Neural crest cell (in vitro differentiated cells): Measurements from ENCODE around the gene PWWP2B. TPM values are rescaled to one million over a fixed set of nuclear protein-coding genes. Genes with fewer than 3 reads are reported as not detected.
"Not testable (repeated sequence)": the region's sequence is repeated elsewhere in the genome, so short reads cannot be mapped to it uniquely, and the experiment has no call there.

ENCODE experiments used
- DNase-seq: peaks from one replicate; pipeline ENCODE4 v3.0.0; 2021; ENCODE audit warnings: low read depth, mixed read lengths, low spot score
- H3K27ac Mint-ChIP-seq: one replicate; pipeline ENCODE4 v1.8.0; 2021; ENCODE audit warnings: mild to moderate bottlenecking, mixed read lengths; ENCODE audit not compliant: unreplicated experiment
- H3K27me3 Mint-ChIP-seq: 2 replicates; pipeline ENCODE4 v1.8.0; 2021; ENCODE audit warnings: low read depth, mild to moderate bottlenecking, mixed read lengths
- H3K36me3 Mint-ChIP-seq: 2 replicates; pipeline ENCODE4 v1.8.0; 2021; ENCODE audit warnings: low read depth, mild to moderate bottlenecking, mixed read lengths
- H3K4me1 Mint-ChIP-seq: 2 replicates; pipeline ENCODE4 v1.8.0; 2021; ENCODE audit warnings: mixed read lengths
- H3K4me3 Mint-ChIP-seq: one replicate; pipeline ENCODE4 v1.8.0; 2021; ENCODE audit warnings: mild to moderate bottlenecking, mixed read lengths
- H3K9me3 Mint-ChIP-seq: 2 replicates; pipeline ENCODE4 v1.8.0; 2021; ENCODE audit warnings: mixed read lengths
- total RNA-seq: library from RNA; stranded (reverse); gene quantifications from 2 replicates; pipeline ENCODE4 v1.2.1, GENCODE V29; 2021
- TF ChIP-seq, protein P1 (sequence below): fragments of 200-600 bp; sonication (generic); conservative IDR thresholded peaks from 2 replicates; pipeline ENCODE4 v1.5.0; 2021; ENCODE audit warnings: antibody characterized with exemption, mild to moderate bottlenecking

The PWWP2B gene
- total RNA-seq, 1 donor from 2014 or later, result 14.2 TPM

DNA sequence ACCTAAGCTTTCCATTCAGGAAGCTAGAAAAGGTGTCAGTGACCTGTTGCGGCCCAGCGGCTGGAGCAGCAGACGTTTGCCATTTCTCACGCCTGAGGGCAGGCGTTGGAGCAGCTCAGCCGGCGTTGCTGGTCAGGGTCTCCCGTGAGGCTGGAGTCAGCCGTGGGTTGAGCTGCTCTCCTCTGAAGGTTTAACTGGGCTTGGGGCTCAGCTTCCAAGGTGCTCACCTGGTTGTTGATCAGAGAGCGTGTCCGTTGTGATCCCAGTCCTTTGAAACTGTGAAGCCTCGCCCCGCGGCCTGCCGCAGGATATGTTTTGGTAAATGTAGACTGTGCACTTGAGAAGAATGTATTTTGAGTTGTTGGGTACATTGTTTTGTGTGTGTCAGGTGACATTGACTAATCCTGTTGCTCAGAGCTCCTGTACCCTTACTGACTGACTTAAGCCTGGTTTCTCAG lies 20.6 kb upstream of the PWWP2B start:
- H3K4me1 Mint-ChIP-seq, result peaks cover 10% of the 10 kb centered on the region
- no peak overlapping the region for H3K4me3 Mint-ChIP-seq
- no peak for DNase-seq
- TF ChIP-seq, protein P1, sequence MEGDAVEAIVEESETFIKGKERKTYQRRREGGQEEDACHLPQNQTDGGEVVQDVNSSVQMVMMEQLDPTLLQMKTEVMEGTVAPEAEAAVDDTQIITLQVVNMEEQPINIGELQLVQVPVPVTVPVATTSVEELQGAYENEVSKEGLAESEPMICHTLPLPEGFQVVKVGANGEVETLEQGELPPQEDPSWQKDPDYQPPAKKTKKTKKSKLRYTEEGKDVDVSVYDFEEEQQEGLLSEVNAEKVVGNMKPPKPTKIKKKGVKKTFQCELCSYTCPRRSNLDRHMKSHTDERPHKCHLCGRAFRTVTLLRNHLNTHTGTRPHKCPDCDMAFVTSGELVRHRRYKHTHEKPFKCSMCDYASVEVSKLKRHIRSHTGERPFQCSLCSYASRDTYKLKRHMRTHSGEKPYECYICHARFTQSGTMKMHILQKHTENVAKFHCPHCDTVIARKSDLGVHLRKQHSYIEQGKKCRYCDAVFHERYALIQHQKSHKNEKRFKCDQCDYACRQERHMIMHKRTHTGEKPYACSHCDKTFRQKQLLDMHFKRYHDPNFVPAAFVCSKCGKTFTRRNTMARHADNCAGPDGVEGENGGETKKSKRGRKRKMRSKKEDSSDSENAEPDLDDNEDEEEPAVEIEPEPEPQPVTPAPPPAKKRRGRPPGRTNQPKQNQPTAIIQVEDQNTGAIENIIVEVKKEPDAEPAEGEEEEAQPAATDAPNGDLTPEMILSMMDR, result no peak
- no peaks in the 10 kb centered on the region for H3K9me3 Mint-ChIP-seq
- H3K27ac Mint-ChIP-seq, result no peak overlapping the region
- H3K27me3 Mint-ChIP-seq, result no peaks in the 10 kb centered on the region
- H3K36me3 Mint-ChIP-seq, result peaks cover 8% of the 10 kb centered on the region

DNA sequence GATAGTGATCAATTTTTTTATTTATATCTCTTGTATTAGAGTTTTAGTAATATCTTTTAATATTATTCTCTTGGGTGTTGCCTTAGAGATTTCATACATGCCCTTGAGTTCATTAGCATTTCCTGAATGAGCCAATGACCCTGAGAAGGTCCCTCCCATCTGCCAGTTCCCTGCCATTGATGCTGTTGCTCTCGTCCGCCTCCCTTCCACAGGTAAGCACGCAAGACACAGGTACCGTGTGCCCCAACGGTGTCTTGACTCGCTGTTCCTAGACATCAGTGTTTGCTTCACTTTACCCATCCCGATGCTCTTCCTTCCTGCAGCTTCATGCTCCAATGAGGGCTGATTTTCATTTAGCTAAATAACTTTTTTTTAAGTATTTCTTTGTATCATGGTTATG lies 19.7 kb upstream of the PWWP2B start:
- H3K4me3 Mint-ChIP-seq, result no peak overlapping the region
- H3K4me1 Mint-ChIP-seq, result peaks cover 8% of the 10 kb centered on the region
- TF ChIP-seq, protein P1, result no peak
- H3K27me3 Mint-ChIP-seq, result no peaks in the 10 kb centered on the region
- H3K9me3 Mint-ChIP-seq, result no peaks in the 10 kb centered on the region
- H3K36me3 Mint-ChIP-seq, result peaks cover 8% of the 10 kb centered on the region
- DNase-seq, result no peak
- H3K27ac Mint-ChIP-seq, result no peak overlapping the region

DNA sequence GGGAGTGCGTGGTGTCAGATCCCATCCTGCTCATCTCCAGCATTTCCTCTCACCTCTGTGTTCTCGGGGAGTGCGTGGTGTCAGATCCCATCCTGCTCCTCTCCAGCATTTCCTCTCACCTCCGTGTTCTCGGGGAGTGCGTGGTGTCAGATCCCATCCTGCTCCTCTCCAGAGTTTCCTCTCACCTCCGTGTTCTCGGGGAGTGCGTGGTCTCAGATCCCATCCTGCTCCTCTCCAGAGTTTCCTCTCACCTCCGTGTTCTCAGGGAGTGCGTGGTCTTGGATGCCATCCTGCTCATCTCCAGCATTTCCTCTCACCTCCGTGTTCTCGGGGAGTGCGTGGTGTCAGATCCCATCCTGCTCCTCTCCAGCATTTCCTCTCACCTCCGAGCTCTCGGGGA lies 18.0 kb upstream of the PWWP2B start:
- H3K36me3 Mint-ChIP-seq, result peaks cover 10% of the 10 kb centered on the region
- DNase-seq, H3K9me3 Mint-ChIP-seq, H3K4me3 Mint-ChIP-seq, H3K27ac Mint-ChIP-seq, H3K27me3 Mint-ChIP-seq: not testable (repeated sequence)
- peaks cover 16% of the 10 kb centered on the region for H3K4me1 Mint-ChIP-seq

GRCh38 chr10:132380986-132381385 lies 16.0 kb upstream of the PWWP2B start:
- not testable (repeated sequence) for H3K27me3 Mint-ChIP-seq, H3K4me3 Mint-ChIP-seq, H3K9me3 Mint-ChIP-seq, DNase-seq, H3K27ac Mint-ChIP-seq, H3K36me3 Mint-ChIP-seq
- peaks cover 23% of the 10 kb centered on the region for H3K4me1 Mint-ChIP-seq

- TF ChIP-seq, protein P1, result no peak
- H3K4me1 Mint-ChIP-seq, result peaks cover 21% of the 10 kb centered on the region
- no peak overlapping the region for H3K4me3 Mint-ChIP-seq
- peaks cover 5% of the 10 kb centered on the region for H3K36me3 Mint-ChIP-seq
- H3K27ac Mint-ChIP-seq, result no peak overlapping the region
- no peaks in the 10 kb centered on the region for H3K27me3 Mint-ChIP-seq
- no peaks in the 10 kb centered on the region for H3K9me3 Mint-ChIP-seq
- DNase-seq, result no peak
These were observed 15.3 kb upstream of the PWWP2B start for GRCh38 chr10:132381741-132382140.

GRCh38 chr10:132382231-132382922 lies 14.6 kb upstream of the PWWP2B start:
- peaks cover 21% of the 10 kb centered on the region for H3K4me1 Mint-ChIP-seq
- H3K27me3 Mint-ChIP-seq, result no peaks in the 10 kb centered on the region
- TF ChIP-seq, protein P1, result no peak
- no peaks in the 10 kb centered on the region for H3K9me3 Mint-ChIP-seq
- H3K36me3 Mint-ChIP-seq, result peaks cover 5% of the 10 kb centered on the region
- H3K4me3 Mint-ChIP-seq, result no peak overlapping the region
- no peak for DNase-seq
- H3K27ac Mint-ChIP-seq, result no peak overlapping the region
